Liver (tissue), 9 donors: ENCODE measurements around the gene RPL27A. TPM values are rescaled to one million over a fixed set of nuclear protein-coding genes. Genes with fewer than 3 reads are reported as not detected.
A peak's percentile ranks its signal among the peaks of the same experiment; 100 is the strongest.

Experiments used
- DNase-seq: peaks from one replicate; pipeline ENCODE4 v3.0.0-alpha.2; 2017; ENCODE audit warnings: low spot score
- H3K27ac ChIP-seq, 2 donors: one replicate each; pipeline ENCODE4 v1.7.0; 2013; ENCODE audit warnings: inconsistent platforms in 2 of 2, low read length in 2 of 2, control low read depth in 1 of 2, low read depth in 1 of 2, mild to moderate bottlenecking in 1 of 2
- H3K27me3 ChIP-seq, 4 donors: one replicate each; pipeline versions ENCODE4 v1.6.1 to v1.7.0; 2013; ENCODE audit warnings: low read length in 3 of 4, inconsistent platforms in 1 of 4, mild to moderate bottlenecking in 1 of 4, moderate library complexity in 1 of 4; ENCODE audit not compliant: control insufficient read depth in 4 of 4, insufficient read depth in 4 of 4
- H3K36me3 ChIP-seq, 4 donors: one replicate each; pipeline versions ENCODE4 v1.6.1 to v1.7.0; 2013; ENCODE audit warnings: low read length in 3 of 4, mild to moderate bottlenecking in 3 of 4, low read depth in 1 of 4, moderate library complexity in 1 of 4; ENCODE audit not compliant: control insufficient read depth in 4 of 4, insufficient read depth in 3 of 4
- H3K4me1 ChIP-seq, 4 donors: one replicate each; pipeline versions ENCODE4 v1.6.1 to v1.7.0; 2013; ENCODE audit warnings: low read length in 3 of 4, mild to moderate bottlenecking in 3 of 4, moderate library complexity in 1 of 4; ENCODE audit not compliant: control insufficient read depth in 4 of 4, insufficient read depth in 4 of 4
- H3K4me3 ChIP-seq, 3 donors: one replicate each; pipeline versions ENCODE4 v1.6.1 to v1.7.0; 2013; ENCODE audit warnings: low read length in 3 of 3, control low read depth in 1 of 3, low read depth in 1 of 3, mild to moderate bottlenecking in 1 of 3
- H3K9ac ChIP-seq, 2 donors: one replicate each; pipeline ENCODE4 v1.7.0; 2013; ENCODE audit warnings: low read length in 2 of 2, mild to moderate bottlenecking in 2 of 2, moderate library complexity in 2 of 2, control low read depth in 1 of 2, low read depth in 1 of 2
- H3K9me3 ChIP-seq, 4 donors: one replicate each; pipeline versions ENCODE4 v1.6.1 to v1.7.0; 2013; ENCODE audit warnings: low read length in 3 of 4; ENCODE audit not compliant: control insufficient read depth in 4 of 4
- EGR1 ChIP-seq, 2 donors: IDR thresholded peaks; 2 replicates each; pipeline ENCODE4 v1.6.1; 2016 to 2018; ENCODE audit warnings: antibody characterized with exemption in 2 of 2, low read depth in 2 of 2
- FOXA1 ChIP-seq: IDR thresholded peaks from 2 replicates; pipeline ENCODE4 v1.6.1; 2016; ENCODE audit warnings: antibody characterized with exemption
- FOXA2 ChIP-seq: IDR thresholded peaks from 2 replicates; pipeline ENCODE4 v1.6.1; 2016; ENCODE audit warnings: antibody characterized with exemption
- HNF4G ChIP-seq: IDR thresholded peaks from 2 replicates; pipeline ENCODE4 v1.6.1; 2016; ENCODE audit warnings: antibody characterized with exemption
- JUND ChIP-seq, 2 donors: IDR thresholded peaks; 2 replicates each; pipeline ENCODE4 v1.6.1; 2016; ENCODE audit warnings: antibody characterized with exemption in 2 of 2
- NR2F2 ChIP-seq: IDR thresholded peaks from 2 replicates; pipeline ENCODE4 v1.6.1; 2016; ENCODE audit warnings: antibody characterized with exemption
- RAD21 ChIP-seq, 2 donors: IDR thresholded peaks; 2 replicates each; pipeline ENCODE4 v1.6.1; 2016; ENCODE audit warnings: antibody characterized with exemption in 2 of 2, mild to moderate bottlenecking in 2 of 2
- SP1 ChIP-seq: IDR thresholded peaks from 2 replicates; pipeline ENCODE4 v1.6.1; 2018; ENCODE audit warnings: antibody characterized with exemption, mild to moderate bottlenecking
- TAF1 ChIP-seq: conservative IDR thresholded peaks from 2 replicates; pipeline ENCODE4 v1.6.1; 2016; ENCODE audit warnings: antibody characterized with exemption, mild to moderate bottlenecking
- YY1 ChIP-seq: IDR thresholded peaks from 2 replicates; pipeline ENCODE4 v1.6.1; 2016; ENCODE audit warnings: antibody characterized with exemption, mild to moderate bottlenecking
- WGBS: extraction: QIAGEN DNeasy Blood & Tissue Kit; methylation state at CpG from one replicate; pipeline ENCODE4 v1.1.7; 2013; 5-methylcytosine and 5-hydroxymethylcytosine counted together
- polyA plus RNA-seq, 2 donors: library from polyadenylated mRNA; stranded (reverse) in 1 of 2; unstranded in 1 of 2; fragments of 200-250 nt in 1 of 2; fragments of >200 nt in 1 of 2; fragmentation: Nextera tagmentation in 1 of 2; extraction: Ambion mirVana in 1 of 2; gene quantifications; one replicate each; pipeline versions ENCODE4 v1.2.1 to v1.2.3, GENCODE V29; 2013 to 2015
- total RNA-seq, 2 donors: library from RNA; depleted of rRNA; stranded (reverse); fragments of >200 nt; gene quantifications; one replicate each; pipeline ENCODE4 v1.2.3, GENCODE V29; 2014
- TF ChIP-seq, protein P1 (sequence below): IDR thresholded peaks from 2 replicates; pipeline ENCODE4 v1.6.1; 2016; ENCODE audit warnings: antibody characterized with exemption, mild to moderate bottlenecking
- donor health status: healthy.
- donor health status: healthy.
- donor health status: healthy.
- donor health status: healthy.
- donor health status: healthy.

RPL27A gene
- total and polyA plus RNA-seq, 4 donors, result 178 to 928 (median 570) TPM

GRCh38 chr11:8717876-8718753 lies 35.5 kb downstream of the RPL27A start (continued):
- TF ChIP-seq, protein P1, sequence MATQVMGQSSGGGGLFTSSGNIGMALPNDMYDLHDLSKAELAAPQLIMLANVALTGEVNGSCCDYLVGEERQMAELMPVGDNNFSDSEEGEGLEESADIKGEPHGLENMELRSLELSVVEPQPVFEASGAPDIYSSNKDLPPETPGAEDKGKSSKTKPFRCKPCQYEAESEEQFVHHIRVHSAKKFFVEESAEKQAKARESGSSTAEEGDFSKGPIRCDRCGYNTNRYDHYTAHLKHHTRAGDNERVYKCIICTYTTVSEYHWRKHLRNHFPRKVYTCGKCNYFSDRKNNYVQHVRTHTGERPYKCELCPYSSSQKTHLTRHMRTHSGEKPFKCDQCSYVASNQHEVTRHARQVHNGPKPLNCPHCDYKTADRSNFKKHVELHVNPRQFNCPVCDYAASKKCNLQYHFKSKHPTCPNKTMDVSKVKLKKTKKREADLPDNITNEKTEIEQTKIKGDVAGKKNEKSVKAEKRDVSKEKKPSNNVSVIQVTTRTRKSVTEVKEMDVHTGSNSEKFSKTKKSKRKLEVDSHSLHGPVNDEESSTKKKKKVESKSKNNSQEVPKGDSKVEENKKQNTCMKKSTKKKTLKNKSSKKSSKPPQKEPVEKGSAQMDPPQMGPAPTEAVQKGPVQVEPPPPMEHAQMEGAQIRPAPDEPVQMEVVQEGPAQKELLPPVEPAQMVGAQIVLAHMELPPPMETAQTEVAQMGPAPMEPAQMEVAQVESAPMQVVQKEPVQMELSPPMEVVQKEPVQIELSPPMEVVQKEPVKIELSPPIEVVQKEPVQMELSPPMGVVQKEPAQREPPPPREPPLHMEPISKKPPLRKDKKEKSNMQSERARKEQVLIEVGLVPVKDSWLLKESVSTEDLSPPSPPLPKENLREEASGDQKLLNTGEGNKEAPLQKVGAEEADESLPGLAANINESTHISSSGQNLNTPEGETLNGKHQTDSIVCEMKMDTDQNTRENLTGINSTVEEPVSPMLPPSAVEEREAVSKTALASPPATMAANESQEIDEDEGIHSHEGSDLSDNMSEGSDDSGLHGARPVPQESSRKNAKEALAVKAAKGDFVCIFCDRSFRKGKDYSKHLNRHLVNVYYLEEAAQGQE, result peak; percentile 32
- peak; percentile 47 for TF ChIP-seq YY1

DNA sequence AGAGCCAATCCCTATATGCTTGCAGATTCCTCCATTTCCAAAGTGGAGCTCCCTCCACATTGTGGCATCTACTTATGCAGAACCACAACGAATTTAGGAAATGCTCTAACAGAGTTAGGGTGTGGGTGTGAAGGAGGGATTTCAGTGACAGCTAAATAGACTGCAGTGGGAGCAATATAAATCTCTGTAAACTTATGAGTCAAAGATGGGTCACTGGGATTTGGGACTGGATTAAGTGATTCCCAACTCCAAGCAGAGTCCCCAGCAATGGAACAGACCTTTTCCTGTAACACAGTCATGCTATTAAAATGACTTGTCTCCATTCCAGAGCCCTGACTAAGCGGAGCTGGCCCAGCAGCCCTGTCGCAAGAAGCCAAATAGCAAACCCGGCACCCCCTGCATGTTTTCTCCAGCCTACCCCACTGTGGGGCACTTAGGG lies 36.6 kb downstream of the RPL27A start:
- Histone ChIP-seq H3K36me3 (peaks cover 0 to 3% (median 1%) of the 10 kb centered on the region in 4 donors), H3K27me3 (no peaks in the 10 kb centered on the region), H3K27ac (peak overlapping the region; percentile 81 to 85), H3K9me3 (no peaks in the 10 kb centered on the region), H3K4me3 (no peak overlapping the region), H3K9ac (no peak overlapping the region), H3K4me1 (peaks cover 20 to 73% (median 68%) of the 10 kb centered on the region in 4 donors)
- TF ChIP-seq, protein P1, result peak; percentile 82
- TF ChIP-seq TAF1 (no peak), HNF4G (no peak), JUND (IDR thresholded peaks at IDR 0.05) (peak in 1 of 2 donors; percentile 45), SP1 (no peak), FOXA1 (no peak)
- no peak for DNase-seq
- 75% methylated on average over 4 of the region's 4 CpGs for WGBS

- no peak for TF ChIP-seq FOXA2
- no peak for TF ChIP-seq TAF1
- no peak for TF ChIP-seq SP1
- TF ChIP-seq NR2F2, result no peak
- no peak for TF ChIP-seq RAD21 (IDR thresholded peaks at IDR 0.05)
- TF ChIP-seq FOXA1, result no peak
- TF ChIP-seq EGR1 (IDR thresholded peaks at IDR 0.05; ENCODE audit: low read depth in 2 of 2), result no peak
- TF ChIP-seq HNF4G, result no peak
- no peak for DNase-seq
- peaks cover 18 to 68% (median 63%) of the 10 kb centered on the region in 4 donors for H3K4me1 ChIP-seq
- WGBS, result 84% methylated on average over 3 of the region's 3 CpGs
- peak overlapping the region; percentile 64 to 85 for H3K27ac ChIP-seq
- H3K27me3 ChIP-seq, result no peaks in the 10 kb centered on the region
- no peaks in the 10 kb centered on the region for H3K9me3 ChIP-seq
- H3K36me3 ChIP-seq, result peaks cover 0 to 3% (median under 1%) of the 10 kb centered on the region in 4 donors
- H3K9ac ChIP-seq, result no peak overlapping the region
- no peak overlapping the region for H3K4me3 ChIP-seq
Measured at GRCh38 chr11:8719721-8720120, 37.1 kb downstream of the RPL27A start.
